NCI-H69 (cell line): ENCODE results near the gene FGR.
"Not testable (repeated sequence)": the region's sequence is repeated elsewhere in the genome, so short reads cannot be mapped to it uniquely, and the experiment has no call there.

Source experiments
- DNase-seq: peaks from one replicate; lab custom pipeline; 2025; lab: John Stamatoyannopoulos, UW

The FGR gene

GRCh38 chr1:27634177-27634984, 604 bp downstream of the FGR start:
- peak; percentile 63 for DNase-seq

DNA sequence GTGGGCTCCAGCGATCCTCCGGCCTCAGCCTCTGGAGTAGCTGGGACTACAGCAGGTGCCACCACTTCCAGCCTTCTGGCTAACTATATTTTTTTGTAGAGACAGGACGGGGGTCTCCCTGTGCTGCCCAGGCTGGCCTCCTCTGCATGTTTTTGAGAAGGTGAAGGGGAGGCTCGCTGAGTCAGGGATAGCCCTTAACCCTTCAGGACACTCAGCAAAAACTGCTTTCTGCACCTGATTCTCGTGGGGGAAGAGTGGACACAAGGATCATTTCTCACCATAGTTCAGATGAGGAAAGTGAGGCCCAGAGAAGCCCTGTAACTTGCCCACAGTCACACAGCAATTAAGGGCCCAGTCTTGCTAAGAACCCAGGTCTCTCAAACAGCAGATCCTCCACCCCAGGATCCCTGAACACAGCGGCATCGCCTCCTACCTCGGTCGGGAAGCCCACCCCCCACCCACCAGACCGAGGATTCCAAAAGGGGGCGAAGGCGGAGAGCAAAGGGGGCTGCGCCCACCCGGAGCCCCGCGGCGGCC, 1.3 kb downstream of the FGR start:
- no peak for DNase-seq

- DNase-seq = no peak
Observed at GRCh38 chr1:27633298-27633610, 1.7 kb downstream of the FGR start.

DNA sequence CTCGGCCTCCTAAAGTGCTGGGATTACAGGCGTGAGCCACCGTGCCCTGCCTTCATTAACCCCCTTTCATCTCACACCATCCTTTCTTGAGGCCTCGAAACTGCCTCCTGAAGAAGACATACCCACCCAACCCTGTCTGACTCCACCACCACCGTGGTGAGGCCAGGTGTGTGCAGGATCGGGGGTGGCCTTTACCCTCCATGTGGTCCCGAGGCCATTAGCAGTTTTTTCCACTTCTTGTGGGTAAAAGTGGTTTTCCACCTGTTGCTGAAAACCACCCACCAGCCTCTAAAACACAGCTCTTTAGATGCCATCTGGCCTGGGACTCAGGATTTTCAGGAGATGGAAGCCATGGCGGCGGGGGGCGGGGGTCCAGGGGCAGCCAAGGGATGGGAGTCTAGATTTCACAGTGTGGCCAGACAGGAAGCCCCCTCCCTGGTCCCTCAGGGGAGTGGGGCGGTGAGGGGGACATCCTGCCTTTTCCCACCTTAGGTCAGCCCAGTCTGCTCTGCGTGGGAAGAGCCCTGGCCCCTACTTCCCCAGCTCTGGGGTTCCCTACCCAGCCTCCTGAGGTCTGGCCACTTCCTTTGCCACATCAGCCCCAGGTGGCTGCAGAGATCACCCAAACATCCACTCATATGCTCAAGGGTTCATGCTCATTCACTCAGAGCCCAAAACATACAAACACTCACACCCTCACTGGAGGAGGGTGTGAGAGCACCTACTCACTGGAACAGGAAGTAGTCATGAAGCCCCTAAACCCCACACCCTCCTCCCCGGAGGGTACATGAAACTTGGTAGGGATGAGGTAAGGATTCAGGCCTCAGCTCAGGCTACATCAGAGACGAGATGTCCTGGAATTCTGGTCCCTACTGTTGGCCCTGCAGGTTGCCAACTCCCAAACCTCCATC, 2.3 kb downstream of the FGR start:
- DNase-seq = no peak

- DNase-seq = peak; percentile 14
Observed at GRCh38 chr1:27630859-27631491, 4.0 kb downstream of the FGR start.

GRCh38 chr1:27628712-27629111, 6.3 kb downstream of the FGR start:
- DNase-seq = no peak

GRCh38 chr1:27627733-27628132, 7.3 kb downstream of the FGR start:
- DNase-seq = not testable (repeated sequence)

DNA sequence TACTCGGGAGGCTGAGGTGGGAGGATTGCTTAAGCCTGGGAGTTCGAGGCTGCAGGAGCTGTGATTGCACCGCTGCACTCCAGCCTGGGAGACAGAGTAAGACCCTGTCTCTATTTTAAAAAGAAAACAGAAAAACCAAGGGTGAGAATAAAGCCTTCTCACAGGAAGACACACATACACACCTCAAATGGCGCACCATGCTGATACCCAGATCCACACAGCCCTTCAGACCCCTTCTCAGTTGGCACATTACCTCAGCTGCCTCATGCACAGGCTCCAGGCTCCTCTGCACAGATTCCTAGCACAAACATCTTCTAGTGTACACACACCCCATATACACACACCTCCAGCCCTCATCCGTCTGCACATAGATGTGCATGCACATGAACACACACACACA, 7.9 kb downstream of the FGR start:
- no peak for DNase-seq

- DNase-seq = peak; percentile 32
Observed at GRCh38 chr1:27626031-27626935, 8.7 kb downstream of the FGR start.

DNA sequence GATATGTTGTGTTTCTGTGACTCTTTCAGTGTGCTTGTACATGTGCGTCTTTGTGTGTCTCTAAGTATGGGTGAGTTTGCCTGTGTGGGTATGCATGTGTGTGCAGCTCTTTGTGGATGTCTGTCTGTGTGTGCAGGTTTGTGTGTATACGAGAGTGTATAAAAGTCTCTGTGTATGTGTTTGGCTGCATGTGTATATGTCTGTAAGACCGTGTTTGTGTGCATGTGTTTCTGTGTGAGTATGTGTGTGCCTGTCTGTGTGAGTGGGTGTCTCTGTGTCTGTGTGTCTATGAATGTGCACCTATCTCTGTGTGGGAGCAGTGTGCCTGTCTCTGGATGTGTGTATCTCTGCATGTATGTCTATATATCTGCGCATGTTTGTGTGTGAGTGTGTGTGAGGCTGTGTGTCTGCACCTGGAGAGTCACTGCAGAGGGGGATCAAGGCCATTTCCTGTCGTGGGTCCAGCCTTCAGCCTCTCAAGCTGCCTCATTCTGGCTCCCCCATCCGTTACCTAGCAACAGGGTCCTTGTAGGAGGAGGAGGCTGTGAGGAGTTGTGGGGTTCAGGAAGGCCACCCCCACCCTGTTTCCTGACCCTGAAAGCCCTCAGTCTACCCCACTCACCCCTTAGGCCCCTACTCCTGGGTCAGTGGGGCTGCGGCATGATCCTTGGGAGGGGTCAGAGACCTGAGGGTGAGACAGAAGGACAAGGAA, 10.4 kb downstream of the FGR start:
- peak; percentile 14 for DNase-seq

DNA sequence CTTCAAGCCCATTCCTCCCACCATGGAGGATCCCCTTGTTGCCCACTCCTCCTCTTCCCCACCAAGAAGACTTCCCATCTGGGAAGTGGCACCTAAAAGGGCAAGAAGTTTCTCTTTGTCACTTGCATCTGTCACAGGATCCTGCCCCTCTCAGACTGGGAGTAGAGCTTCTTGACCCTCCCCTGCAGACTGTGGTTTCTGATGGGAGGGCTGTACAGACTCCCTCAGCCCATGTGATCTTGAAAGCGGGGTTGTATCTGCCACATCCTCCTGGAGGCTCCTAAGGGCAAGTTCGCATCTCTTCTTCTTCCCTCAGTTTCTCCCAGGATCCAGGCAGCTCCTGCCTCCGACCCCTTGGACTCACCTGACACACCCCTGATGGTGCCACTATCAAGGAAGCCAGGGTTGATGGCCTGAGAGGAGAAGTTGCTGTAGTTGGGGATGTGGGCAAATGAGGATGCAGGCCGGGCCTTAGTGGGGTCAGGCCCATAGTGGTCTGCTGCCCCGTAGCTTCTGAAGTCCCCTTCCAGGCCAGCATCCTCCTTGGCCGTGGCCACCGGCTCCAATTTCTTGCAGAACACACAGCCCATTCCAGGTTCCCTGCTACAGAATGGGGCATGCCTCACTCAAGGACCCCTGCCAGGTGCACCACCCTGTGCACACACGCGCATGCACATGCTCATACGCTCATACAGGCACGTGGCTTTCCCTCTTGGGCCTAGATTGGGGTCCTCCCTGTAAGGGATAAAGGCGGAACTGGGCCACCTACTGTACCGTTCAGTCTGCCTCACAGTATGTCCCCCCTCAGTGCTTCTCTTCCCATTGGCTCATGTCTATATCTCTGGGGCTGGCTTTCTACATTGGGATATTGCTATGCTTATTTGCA, 11.4 kb downstream of the FGR start:
- no peak for DNase-seq

GRCh38 chr1:27622828-27623227, 12.2 kb downstream of the FGR start:
- no peak for DNase-seq

- no peak for DNase-seq
Observed at GRCh38 chr1:27621051-27621920, 13.7 kb downstream of the FGR start.

GRCh38 chr1:27619782-27620438, 15.1 kb downstream of the FGR start:
- not testable (repeated sequence) for DNase-seq

GRCh38 chr1:27618341-27619082, 16.5 kb downstream of the FGR start:
- DNase-seq = no peak

- no peak for DNase-seq
Observed at GRCh38 chr1:27617420-27617819, 17.6 kb downstream of the FGR start.

DNA sequence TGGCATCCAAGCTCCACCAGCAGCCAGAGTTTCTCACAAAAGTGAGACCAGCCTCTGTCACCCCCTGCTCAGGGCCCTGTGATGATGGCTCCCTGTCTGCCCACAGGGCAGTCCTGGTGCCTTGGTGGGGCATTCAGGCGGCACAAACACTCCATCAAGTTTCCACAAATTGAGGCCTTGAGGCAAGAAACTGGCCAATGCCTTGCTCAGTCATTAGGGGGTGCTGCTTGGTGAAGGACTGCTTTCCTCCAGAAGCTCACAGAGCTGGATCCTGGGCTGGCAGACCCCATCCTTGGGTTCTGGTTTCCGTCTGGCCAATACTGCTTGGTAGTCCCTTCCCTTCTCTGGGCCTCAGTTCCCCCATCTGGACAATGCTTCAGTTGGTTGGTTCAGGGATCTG, 18.5 kb downstream of the FGR start:
- no peak for DNase-seq
